GM21390 (cell line): ENCODE measurements around the gene KNL1.
A peak's percentile ranks its signal among the peaks of the same experiment; 100 is the strongest.
"Not testable (repeated sequence)": the region's sequence is repeated elsewhere in the genome, so short reads cannot be mapped to it uniquely, and the experiment has no call there.

Experiments
- ATAC-seq: cut with Tn5 transposase; IDR thresholded peaks from one replicate; pipeline ENCODE4 v1.9.1; 2021; ENCODE audit not compliant: unreplicated experiment

The KNL1 gene

GRCh38 chr15:40664909-40665308 is 70.9 kb downstream of the KNL1 start:
- ATAC-seq = no peak

DNA sequence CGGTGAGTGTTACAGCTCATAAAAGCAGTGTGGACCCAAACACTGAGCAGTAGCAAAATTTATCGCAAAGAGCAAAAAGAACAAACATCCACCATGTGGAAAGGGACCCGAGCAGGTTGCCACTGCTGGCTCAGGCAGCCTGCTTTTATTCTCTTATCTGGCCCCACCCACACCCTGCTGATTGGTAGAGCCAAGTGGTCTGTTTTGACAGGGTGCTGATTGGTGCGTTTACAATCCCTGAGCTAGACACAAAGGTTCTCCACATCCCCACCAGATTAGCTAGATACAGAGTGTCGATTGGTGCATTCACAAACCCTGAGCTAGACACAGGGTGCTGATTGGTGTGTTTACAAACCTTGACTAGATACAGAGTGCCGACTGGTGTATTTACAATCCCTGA is 82.2 kb downstream of the KNL1 start:
- ATAC-seq = not testable (repeated sequence)

- ATAC-seq = not testable (repeated sequence)
These were observed 82.9 kb downstream of the KNL1 start for GRCh38 chr15:40676906-40677305.

DNA sequence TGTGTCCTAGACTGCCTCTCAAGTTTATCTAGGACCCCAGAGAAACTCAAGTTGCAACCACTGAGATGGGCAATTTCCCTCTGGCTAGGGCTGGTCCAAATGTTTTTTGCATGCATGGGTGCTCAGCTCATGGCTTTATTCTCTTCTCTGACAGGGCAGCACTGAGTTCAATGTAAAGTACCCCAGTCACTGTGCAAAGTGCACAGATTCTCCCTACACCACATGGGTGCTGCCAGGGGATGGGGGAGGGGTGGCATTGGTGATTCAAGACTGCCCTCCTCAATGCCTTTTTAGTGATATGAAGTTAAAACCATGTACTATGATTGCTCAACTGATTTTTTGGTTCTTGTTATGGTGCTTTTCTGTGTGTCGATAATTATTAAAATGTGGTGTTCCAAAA is 86.1 kb downstream of the KNL1 start:
- no peak for ATAC-seq

DNA sequence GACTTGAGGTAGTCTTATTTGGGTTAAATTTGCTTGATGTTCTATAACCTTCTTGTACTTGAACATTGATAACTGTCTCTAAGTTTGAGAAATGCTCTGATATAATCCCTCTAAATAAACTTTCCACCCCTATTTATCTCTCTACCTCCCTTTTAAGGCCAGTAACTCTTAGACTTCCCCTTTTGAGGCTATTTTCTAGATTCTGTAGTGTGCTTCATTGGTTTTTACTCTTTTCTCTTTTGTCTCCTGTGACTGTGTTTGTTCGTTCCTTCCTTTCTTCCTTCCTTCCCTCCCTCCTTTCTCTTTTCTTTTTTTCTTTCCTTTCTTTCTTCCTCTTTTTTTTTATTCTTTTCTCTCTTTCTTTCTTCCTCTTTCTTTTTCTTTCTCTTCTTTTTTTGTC is 86.9 kb downstream of the KNL1 start:
- ATAC-seq = not testable (repeated sequence)

GRCh38 chr15:40684381-40684780 is 90.3 kb downstream of the KNL1 start:
- no peak for ATAC-seq

GRCh38 chr15:40685376-40685775 is 91.3 kb downstream of the KNL1 start:
- no peak for ATAC-seq

DNA sequence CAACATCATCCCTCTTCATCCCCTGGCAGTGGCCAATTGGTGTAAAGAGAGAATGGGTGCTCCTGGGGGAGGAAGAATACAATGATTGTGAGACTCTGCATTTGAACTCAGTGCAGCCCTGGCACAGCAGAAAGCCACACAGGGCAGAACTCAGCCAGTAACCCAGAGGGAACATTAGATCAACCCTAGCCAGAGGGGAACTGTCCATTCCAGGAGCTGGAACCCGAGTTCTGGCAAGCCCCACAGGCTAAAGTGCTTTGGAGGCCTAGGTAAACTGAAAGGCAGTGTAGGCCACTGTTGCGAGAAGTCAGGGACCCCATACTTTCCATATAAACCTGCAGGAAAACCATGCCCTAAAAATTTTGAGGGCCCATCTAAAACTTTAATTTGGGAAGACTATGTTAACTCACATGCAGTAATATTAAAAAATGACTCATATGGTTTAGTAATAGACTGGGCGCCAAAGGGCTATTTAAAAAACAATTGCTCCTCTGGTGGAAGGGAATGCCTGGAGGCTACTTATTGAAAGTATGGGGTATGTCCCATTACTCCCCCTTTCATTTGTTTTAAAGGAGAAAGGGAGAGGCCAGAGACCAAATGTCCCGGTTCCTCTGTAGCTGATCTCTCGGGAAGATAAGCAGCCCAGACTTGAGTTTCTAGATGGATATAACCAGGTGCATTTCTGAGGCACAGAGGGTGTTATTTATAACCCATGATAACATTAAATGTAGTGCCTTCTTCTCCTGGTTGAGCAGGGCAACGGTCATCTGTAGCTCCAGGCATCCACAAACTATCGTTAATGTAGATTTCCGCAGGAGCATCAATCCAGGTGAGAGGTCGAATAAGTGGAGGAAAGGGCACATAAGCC is 95.1 kb downstream of the KNL1 start:
- ATAC-seq = no peak

GRCh38 chr15:40691737-40692136 is 97.7 kb downstream of the KNL1 start:
- ATAC-seq = no peak

DNA sequence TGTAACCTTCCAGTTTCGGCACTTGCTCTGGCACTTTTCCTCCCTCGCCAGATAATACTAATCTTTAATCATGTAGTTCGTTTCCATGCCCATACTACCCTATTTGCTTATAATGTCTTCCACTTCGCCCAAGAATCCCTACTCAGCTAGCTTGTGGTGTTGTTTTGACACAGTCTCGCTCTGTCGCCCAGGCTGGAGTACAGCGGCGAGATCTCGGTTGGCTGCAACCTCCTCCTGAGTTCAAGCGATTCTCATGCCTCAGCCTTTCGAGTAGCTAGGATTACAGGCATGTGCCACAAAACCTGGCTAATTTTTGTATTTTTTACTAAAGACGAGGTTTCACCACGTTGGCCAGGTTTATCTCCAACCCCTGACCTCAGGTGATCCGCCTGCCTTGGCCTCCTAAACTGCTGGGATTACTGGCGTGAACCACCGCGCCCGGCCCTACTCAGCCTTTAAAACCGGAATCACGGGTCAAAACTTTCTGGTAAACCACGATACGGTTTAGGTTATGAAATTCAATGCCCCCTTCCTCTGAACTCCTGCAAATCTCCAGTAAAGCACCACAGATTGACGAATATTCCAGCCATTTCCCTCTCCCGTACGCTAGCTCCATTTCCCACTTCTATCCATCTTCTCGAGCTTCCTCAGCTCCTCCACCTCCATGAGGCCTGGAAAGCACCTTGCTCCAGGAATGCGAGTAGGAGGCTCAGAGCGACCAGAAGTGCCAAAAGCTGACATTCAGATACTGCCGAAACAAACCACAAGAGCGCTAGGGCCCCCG is 100.0 kb downstream of the KNL1 start:
- peak; percentile 13 for ATAC-seq

GRCh38 chr15:40694688-40695468 is 100.8 kb downstream of the KNL1 start, which contains the start of gene RAD51:
TSS of gene RAD51 (plus strand) at chr15:40695174. CDS start at chr15:40698759, 3,585 bp downstream.
- peak; percentile 83 for ATAC-seq

GRCh38 chr15:40695469-40695890 is 101.4 kb downstream of the KNL1 start:
- ATAC-seq = peak; percentile 31

GRCh38 chr15:40696228-40696627 is 102.2 kb downstream of the KNL1 start:
- no peak for ATAC-seq

DNA sequence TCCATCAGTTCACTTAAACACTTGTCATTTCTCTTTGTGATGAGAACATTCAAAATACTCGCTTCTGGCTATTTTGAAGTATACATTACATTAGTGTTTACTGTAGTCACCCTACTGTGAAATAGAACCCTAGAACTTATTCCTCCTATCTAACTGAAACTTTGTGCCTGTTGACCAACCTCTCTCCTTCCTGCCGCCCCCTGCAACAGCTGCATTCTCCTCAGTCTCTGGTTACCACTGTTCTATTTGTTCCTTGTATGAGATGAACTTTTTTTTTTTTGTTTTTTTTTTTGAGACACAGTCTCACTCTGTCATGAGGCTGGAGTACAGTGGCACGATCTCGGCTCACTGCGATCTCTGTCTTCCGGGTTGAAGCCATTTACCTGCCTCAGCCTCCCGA is 103.9 kb downstream of the KNL1 start:
- no peak for ATAC-seq

GRCh38 chr15:40702077-40702476 is 108.0 kb downstream of the KNL1 start:
- no peak for ATAC-seq

DNA sequence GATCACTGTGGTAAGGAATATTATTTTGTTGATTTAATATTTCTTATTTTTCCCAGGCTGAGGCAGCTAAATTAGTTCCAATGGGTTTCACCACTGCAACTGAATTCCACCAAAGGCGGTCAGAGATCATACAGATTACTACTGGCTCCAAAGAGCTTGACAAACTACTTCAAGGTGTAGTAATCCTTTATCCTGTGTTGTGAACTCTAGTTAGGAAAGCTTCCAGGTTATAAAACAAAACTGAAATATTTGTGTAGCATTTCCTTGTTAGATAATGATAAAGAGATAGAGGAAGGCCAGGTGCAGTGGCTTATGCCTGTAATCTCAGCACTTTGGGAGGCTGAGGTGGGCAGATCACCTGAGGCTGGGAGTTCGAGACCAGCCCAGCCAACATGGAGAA is 112.1 kb downstream of the KNL1 start:
- no peak for ATAC-seq
